H1 (cell line): Measurements from ENCODE around the gene TMEM126B. TPM values are rescaled to one million over a fixed set of nuclear protein-coding genes. Genes with fewer than 3 reads are reported as not detected.

ENCODE experiments used
- CEBPB ChIP-seq: IDR thresholded peaks from 2 replicates; pipeline ENCODE4 v1.6.1; 2012; ENCODE audit warnings: low read depth, low read length
- EZH2 ChIP-seq: fragments of 200-600 bp; sonication (generic); IDR thresholded peaks from 2 replicates; pipeline ENCODE4 v1.7.1; 2012; ENCODE audit warnings: low read depth, mild to moderate bottlenecking, moderate library complexity, low read length, inconsistent platforms; ENCODE audit not compliant: severe bottlenecking
- RFX5 ChIP-seq: IDR thresholded peaks from 2 replicates; pipeline ENCODE4 v1.6.1; 2011; ENCODE audit warnings: low read depth, low read length, improper control_type of control experiment, borderline replicate concordance
- SP2 ChIP-seq: IDR thresholded peaks from 2 replicates; pipeline ENCODE4 v1.6.1; 2012; ENCODE audit warnings: mild to moderate bottlenecking, low read length, inconsistent platforms
- ZNF274 ChIP-seq: IDR thresholded peaks from 2 replicates; pipeline ENCODE4 v1.7.0; 2012; ENCODE audit warnings: low read length, borderline replicate concordance; ENCODE audit errors: extremely low read depth
- polyA plus RNA-seq, 7 experiments: library from polyadenylated mRNA; depleted of rRNA in 3 of 7; stranded (reverse) in 5 of 7; unstranded in 2 of 7; fragments of >200 nt in 5 of 7; fragments of 200-250 nt in 2 of 7; gene quantifications; 1 replicate in 5 of 7; 2 replicates in 1 of 7; 4 replicates in 1 of 7; pipeline versions ENCODE4 v1.2.1 to v1.2.3, GENCODE V29; 2011 to 2013; ENCODE audit warnings: missing spikeins in 2 of 7, mixed read lengths in 2 of 7
- total RNA-seq: library from RNA; stranded (reverse); fragmentation: NEBNext Ultra II Directional; extraction: Animal tissue kit (Norgen Biotek cat#: 25700); gene quantifications from 2 replicates; pipeline ENCODE4 v1.2.1, GENCODE V29; 2021
- TF ChIP-seq, protein P1 (sequence below), 3 experiments: IDR thresholded peaks; 1 replicate in 2 of 3; 2 replicates in 1 of 3; pipeline versions ENCODE4 v1.5.1 to v1.6.1; 2011; ENCODE audit warnings: low read length in 3 of 3, mild to moderate bottlenecking in 3 of 3, inconsistent platforms in 2 of 3, low read depth in 1 of 3, moderate library complexity in 1 of 3; ENCODE audit not compliant: insufficient read depth in 1 of 3; ENCODE audit errors: control extremely low read depth in 1 of 3
- TF ChIP-seq, protein P2 (sequence below): IDR thresholded peaks from 2 replicates; pipeline ENCODE4 v1.6.1; 2011; ENCODE audit warnings: low read depth, mild to moderate bottlenecking, low read length; ENCODE audit not compliant: insufficient read depth

Gene TMEM126B
- total and polyA plus RNA-seq, 2 of the 8 experiments (the other 6 are each of a cell fraction or from before 2014, with no cell fraction given) = 85.6 to 101 TPM

DNA sequence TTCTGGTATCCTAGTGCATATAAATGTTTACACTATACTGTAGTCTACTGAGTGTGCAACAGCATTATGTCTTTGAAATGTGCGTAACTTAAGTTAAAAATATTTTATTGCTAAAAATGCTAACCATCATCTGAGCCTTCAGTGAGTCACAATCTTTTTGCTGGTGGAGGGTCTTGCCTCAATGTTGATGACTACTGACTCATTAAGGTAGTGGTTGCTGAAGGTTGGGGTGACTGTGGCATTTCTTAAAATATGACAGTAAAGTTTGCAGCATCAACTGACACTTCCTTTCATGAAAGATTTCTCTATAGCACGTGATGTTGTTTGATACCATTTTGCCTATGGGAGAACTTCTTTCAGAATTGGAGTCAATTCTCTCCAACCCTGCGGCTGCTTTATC lies 45.0 kb downstream of the TMEM126B start (continued):
- TF ChIP-seq, protein P1, sequence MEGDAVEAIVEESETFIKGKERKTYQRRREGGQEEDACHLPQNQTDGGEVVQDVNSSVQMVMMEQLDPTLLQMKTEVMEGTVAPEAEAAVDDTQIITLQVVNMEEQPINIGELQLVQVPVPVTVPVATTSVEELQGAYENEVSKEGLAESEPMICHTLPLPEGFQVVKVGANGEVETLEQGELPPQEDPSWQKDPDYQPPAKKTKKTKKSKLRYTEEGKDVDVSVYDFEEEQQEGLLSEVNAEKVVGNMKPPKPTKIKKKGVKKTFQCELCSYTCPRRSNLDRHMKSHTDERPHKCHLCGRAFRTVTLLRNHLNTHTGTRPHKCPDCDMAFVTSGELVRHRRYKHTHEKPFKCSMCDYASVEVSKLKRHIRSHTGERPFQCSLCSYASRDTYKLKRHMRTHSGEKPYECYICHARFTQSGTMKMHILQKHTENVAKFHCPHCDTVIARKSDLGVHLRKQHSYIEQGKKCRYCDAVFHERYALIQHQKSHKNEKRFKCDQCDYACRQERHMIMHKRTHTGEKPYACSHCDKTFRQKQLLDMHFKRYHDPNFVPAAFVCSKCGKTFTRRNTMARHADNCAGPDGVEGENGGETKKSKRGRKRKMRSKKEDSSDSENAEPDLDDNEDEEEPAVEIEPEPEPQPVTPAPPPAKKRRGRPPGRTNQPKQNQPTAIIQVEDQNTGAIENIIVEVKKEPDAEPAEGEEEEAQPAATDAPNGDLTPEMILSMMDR (IDR thresholded peaks at IDR 0.05; ENCODE audit: control extremely low read depth in 1 of 3, insufficient read depth in 1 of 3, low read depth in 1 of 3, low read length in 3 of 3) = no peak
- TF ChIP-seq, protein P2, sequence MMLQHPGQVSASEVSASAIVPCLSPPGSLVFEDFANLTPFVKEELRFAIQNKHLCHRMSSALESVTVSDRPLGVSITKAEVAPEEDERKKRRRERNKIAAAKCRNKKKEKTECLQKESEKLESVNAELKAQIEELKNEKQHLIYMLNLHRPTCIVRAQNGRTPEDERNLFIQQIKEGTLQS = no peak
- no peak for TF ChIP-seq ZNF274
- TF ChIP-seq SP2 = no peak
- no peak for TF ChIP-seq RFX5
- TF ChIP-seq CEBPB = no peak
- no peak for TF ChIP-seq EZH2
- TF ChIP-seq, all 59 proteins: peak for 0
